Hematopoietic multipotent progenitor cell treated with erythropoietin and hydrocortisone succinate and interleukin-3 and kit ligand, for 4 days (in vitro differentiated cells): ENCODE data around the gene BRWD1.
"Not testable (repeated sequence)": the region's sequence is repeated elsewhere in the genome, so short reads cannot be mapped to it uniquely, and the experiment has no call there.

Experiments used
- DNase-seq: peaks from one replicate; pipeline ENCODE4 v3.0.0-alpha.2; 2015

The BRWD1 gene

GRCh38 chr21:39164523-39164922, 148.9 kb downstream of the BRWD1 start:
- DNase-seq = no peak

- DNase-seq = peak; percentile 33
Measured at GRCh38 chr21:39161064-39161463, 152.4 kb downstream of the BRWD1 start.

- DNase-seq = no peak
Measured at GRCh38 chr21:39159342-39160063, 153.9 kb downstream of the BRWD1 start.

- not testable (repeated sequence) for DNase-seq
Measured at GRCh38 chr21:39157241-39157640, 156.2 kb downstream of the BRWD1 start.

GRCh38 chr21:39156024-39156423, 157.4 kb downstream of the BRWD1 start:
- DNase-seq = no peak

- DNase-seq = no peak
Measured at GRCh38 chr21:39155578-39155977, 157.9 kb downstream of the BRWD1 start.

- no peak for DNase-seq
Measured at GRCh38 chr21:39153842-39154241, 159.6 kb downstream of the BRWD1 start.

- DNase-seq = peak; percentile 60
Measured at GRCh38 chr21:39153373-39153772, 160.1 kb downstream of the BRWD1 start.

- no peak for DNase-seq
Measured at GRCh38 chr21:39152271-39152670, 161.2 kb downstream of the BRWD1 start.

- DNase-seq = no peak
Measured at GRCh38 chr21:39150877-39151276, 162.6 kb downstream of the BRWD1 start.

- DNase-seq = no peak
Measured at GRCh38 chr21:39150316-39150715, 163.1 kb downstream of the BRWD1 start.

- no peak for DNase-seq
Measured at GRCh38 chr21:39149882-39150281, 163.6 kb downstream of the BRWD1 start.

- peak; percentile 64 for DNase-seq
Measured at GRCh38 chr21:39148975-39149374, 164.5 kb downstream of the BRWD1 start.

GRCh38 chr21:39144191-39144590, 169.2 kb downstream of the BRWD1 start:
- DNase-seq = no peak

GRCh38 chr21:39142972-39143371, 170.5 kb downstream of the BRWD1 start:
- DNase-seq = no peak

- peak; percentile 42 for DNase-seq
Measured at GRCh38 chr21:39141502-39141901, 171.9 kb downstream of the BRWD1 start.

- peak; percentile 76 for DNase-seq
Measured at GRCh38 chr21:39137248-39138178, 175.9 kb downstream of the BRWD1 start.

GRCh38 chr21:39136711-39137110, 176.7 kb downstream of the BRWD1 start:
- DNase-seq = no peak

- peak; percentile 88 for DNase-seq
Measured at GRCh38 chr21:39136138-39136537, 177.3 kb downstream of the BRWD1 start.

GRCh38 chr21:39134288-39134810, 179.1 kb downstream of the BRWD1 start:
- no peak for DNase-seq
